Prostate gland (tissue), 2 donors: ENCODE data around the gene ATF6.
"Not testable (repeated sequence)": the region's sequence is repeated elsewhere in the genome, so short reads cannot be mapped to it uniquely, and the experiment has no call there.

Experiments used
- POLR2A ChIP-seq: fragments of 450-650 bp; IDR thresholded peaks from one replicate; pipeline ENCODE4 v1.6.1; 2016; ENCODE audit warnings: antibody characterized with exemption, mild to moderate bottlenecking
- POLR2AphosphoS5 ChIP-seq: sonication (generic); formaldehyde crosslinking; IDR thresholded peaks from one replicate; pipeline ENCODE4 v1.6.1; 2017; ENCODE audit warnings: antibody characterized with exemption
- TF ChIP-seq, protein P1 (sequence below), 4 experiments: fragments of 200-600 bp in 2 of 4; fragments of 450-650 bp in 2 of 4; sonication (generic) in 2 of 4; IDR thresholded peaks; 1 replicate in 3 of 4; 2 replicates in 1 of 4; pipeline ENCODE4 v1.5.1; 2016 to 2019; ENCODE audit warnings: antibody characterized with exemption in 4 of 4, mild to moderate bottlenecking in 2 of 4, moderate library complexity in 2 of 4

DNA sequence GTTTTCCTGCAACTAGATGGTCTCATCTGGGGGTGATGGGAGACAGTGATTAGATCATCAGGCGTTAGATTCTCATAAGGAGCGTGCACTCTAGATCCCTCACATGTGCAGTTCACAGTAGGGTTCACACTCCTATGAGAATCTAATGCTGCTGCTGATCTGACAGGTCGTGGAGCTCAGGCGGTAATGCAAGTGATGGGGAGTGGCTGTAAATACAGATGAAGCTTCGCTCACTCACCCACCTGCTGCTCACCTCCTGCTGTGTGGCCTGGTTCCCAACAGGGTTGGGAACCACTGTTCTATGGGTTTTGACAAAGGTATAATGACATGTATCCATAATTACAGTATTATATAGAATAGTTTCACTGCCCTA is 3.5 kb downstream of the ATF6 start:
- TF ChIP-seq POLR2AphosphoS5, POLR2A: not testable (repeated sequence)
- TF ChIP-seq, protein P1, sequence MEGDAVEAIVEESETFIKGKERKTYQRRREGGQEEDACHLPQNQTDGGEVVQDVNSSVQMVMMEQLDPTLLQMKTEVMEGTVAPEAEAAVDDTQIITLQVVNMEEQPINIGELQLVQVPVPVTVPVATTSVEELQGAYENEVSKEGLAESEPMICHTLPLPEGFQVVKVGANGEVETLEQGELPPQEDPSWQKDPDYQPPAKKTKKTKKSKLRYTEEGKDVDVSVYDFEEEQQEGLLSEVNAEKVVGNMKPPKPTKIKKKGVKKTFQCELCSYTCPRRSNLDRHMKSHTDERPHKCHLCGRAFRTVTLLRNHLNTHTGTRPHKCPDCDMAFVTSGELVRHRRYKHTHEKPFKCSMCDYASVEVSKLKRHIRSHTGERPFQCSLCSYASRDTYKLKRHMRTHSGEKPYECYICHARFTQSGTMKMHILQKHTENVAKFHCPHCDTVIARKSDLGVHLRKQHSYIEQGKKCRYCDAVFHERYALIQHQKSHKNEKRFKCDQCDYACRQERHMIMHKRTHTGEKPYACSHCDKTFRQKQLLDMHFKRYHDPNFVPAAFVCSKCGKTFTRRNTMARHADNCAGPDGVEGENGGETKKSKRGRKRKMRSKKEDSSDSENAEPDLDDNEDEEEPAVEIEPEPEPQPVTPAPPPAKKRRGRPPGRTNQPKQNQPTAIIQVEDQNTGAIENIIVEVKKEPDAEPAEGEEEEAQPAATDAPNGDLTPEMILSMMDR (IDR thresholded peaks at IDR 0.05), result not testable (repeated sequence)
